HG03378 (cell line): Measurements from ENCODE around the gene HDLBP.
"Not testable (repeated sequence)": the region's sequence is repeated elsewhere in the genome, so short reads cannot be mapped to it uniquely, and the experiment has no call there.

Source experiments
- ATAC-seq: cut with Tn5 transposase; IDR thresholded peaks from one replicate; pipeline ENCODE4 v1.9.1; 2021; ENCODE audit warnings: mild to moderate bottlenecking, moderate library complexity; ENCODE audit not compliant: unreplicated experiment

Gene HDLBP

GRCh38 chr2:241330616-241330981 is 15.1 kb upstream of the HDLBP start:
- ATAC-seq, result no peak

GRCh38 chr2:241329669-241330615 is 14.5 kb upstream of the HDLBP start:
- ATAC-seq, result no peak

DNA sequence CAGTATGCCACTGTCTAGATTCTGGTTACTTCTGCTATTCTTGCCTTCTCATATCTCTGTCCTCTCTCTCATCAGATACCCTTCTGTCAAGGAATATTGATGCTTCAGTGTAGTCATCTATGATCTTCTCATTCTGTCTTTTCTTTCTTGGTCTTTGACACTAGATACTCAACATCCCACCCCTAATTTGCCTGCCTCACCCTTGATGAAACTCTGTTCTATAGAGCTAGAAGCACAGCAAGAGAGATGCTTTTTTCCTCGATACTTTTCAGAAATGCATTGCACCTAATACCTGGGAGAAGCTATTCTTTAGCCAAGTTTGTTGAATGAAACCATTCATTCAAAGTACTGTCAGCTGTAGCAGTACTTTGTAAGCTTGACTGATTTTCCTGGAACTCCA is 9.8 kb upstream of the HDLBP start:
- ATAC-seq, result no peak

GRCh38 chr2:241324775-241325174 is 9.3 kb upstream of the HDLBP start:
- ATAC-seq, result no peak

GRCh38 chr2:241323778-241324177 is 8.3 kb upstream of the HDLBP start:
- ATAC-seq, result no peak

DNA sequence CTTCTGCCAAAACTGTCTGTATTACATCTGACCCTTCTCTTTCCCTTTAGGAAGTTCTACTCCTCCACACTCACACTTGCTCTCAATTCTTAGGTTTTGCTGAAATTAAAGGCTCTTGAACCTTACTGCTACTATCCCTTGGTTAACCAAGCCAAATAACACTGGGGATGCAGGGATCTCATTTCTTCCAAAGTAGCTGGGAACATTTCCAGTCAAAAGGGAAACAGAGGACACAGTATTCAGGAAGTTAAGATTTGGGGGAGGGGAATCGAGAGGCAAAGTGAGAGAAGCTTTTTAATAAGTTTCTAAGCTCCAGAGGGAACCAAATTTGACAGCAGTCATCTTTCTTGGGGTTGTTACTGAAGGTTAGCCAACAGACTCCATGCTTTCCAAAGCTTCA is 6.4 kb upstream of the HDLBP start:
- no peak for ATAC-seq

DNA sequence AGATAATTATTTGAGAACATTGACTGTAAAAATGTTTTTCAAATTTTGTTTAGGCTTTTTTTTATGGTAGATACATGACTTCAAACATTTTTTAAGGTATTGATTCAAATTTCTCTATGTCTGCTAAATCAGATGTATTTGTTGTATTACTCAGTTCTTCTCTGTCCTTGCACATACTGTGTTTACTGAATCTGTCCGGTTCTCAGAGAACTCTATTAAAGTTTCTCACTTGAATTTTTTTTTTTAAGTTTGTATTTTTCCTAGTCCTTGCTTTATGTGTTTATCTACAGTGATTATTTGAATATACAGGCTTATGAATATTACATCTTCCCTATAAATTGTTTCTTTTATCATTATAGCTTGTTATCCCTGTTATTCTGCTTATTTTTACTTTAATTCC is 5.6 kb upstream of the HDLBP start:
- no peak for ATAC-seq

DNA sequence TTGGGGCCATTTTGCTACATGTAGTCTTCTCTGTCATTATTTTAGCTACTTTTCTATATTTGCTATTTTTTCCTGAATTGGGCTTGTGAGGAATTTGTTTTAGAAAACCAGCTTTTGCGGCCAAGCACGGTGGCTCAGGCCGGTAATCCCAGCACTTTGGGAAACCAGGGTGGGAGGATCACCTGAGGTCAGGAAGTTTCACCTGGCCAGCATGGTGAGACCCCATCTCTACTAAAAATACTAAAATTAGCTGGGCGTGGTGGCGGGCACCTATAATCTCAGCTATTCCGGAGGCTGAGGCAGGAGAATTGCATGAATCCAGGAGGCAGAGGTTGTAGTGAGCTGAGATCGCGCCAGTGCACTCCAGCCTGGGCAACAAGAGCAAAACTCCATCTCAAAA is 4.9 kb upstream of the HDLBP start:
- ATAC-seq, result no peak

DNA sequence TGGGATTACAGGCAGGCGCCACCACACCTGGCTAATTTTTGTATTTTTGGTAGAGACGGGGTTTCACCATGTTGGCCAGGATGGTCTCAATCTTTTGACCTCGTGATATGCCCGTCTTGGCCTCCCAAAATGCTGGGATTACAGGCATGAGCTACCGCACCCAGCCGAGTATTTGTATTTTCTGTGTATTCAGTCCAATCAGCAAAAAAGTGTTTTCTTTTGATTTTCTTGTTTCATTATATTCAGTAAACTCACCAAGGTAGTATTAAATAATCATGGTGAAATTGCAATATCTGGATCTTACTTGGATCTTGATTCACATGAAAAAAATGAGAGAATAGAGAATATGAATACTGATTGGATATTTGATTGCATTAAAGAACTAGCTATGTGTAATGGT is 3.4 kb upstream of the HDLBP start:
- not testable (repeated sequence) for ATAC-seq

- no peak for ATAC-seq
Observed at GRCh38 chr2:241317391-241317790, 1.9 kb upstream of the HDLBP start.

- ATAC-seq, result no peak
Observed at GRCh38 chr2:241316825-241317224, 1.4 kb upstream of the HDLBP start.

- ATAC-seq, result peak; percentile 19
Observed at GRCh38 chr2:241315879-241316631, 583 bp upstream of the HDLBP start, which contains the start of gene SEPTIN2. Gene SEPTIN2, plus strand, starts transcription at chr2:241315925. Its CDS starts 8,308 bp downstream, at chr2:241324233.

GRCh38 chr2:241314226-241315092 is 1.0 kb downstream of the HDLBP start:
- ATAC-seq, result peak; percentile 23

DNA sequence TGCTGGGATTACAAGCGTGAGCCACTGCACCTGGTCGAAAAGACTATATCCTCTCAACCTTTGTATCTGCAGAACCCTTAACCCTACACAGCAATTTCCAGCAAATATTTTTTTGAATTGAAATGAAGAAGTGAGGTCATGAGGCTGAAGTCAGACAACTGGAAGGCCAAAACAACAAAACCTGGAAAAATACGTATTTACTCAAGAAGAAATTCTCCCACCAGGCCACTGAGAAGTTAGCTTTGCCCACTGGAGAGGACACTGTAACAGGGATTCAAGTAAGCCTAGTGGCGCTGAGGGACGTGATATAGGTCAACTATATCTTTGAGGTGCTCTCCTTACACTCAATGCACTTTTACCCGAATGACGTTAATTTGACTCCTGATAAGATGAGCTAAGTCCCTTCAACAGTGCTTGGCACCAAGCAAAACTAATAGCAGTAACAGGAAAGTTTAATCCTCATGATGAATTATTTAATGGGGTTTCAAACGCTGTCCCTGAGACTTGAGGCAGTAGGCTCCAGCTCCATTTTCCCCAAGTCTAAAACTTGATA is 1.9 kb downstream of the HDLBP start:
- no peak for ATAC-seq

DNA sequence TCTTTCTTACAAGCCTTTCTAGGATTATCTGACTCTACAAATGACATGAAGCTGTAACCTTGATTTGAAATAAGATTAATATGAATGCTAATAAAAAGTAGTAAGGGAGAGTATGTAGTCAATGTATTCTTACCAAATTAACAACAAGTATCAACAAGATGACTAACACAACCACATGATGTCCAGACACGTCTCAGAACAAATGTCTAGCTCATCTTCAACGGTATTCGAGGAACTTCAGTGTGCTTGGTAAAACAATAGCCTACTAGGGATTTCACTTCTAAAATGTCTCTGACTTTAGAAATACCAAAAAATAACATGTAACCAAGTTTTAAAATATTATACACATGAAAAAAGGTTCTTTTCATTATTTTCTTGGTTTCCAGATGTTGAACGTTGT is 3.4 kb downstream of the HDLBP start:
- no peak for ATAC-seq

GRCh38 chr2:241310917-241311566 is 4.4 kb downstream of the HDLBP start:
- no peak for ATAC-seq

GRCh38 chr2:241309684-241310117 is 5.8 kb downstream of the HDLBP start:
- ATAC-seq, result peak; percentile 32

DNA sequence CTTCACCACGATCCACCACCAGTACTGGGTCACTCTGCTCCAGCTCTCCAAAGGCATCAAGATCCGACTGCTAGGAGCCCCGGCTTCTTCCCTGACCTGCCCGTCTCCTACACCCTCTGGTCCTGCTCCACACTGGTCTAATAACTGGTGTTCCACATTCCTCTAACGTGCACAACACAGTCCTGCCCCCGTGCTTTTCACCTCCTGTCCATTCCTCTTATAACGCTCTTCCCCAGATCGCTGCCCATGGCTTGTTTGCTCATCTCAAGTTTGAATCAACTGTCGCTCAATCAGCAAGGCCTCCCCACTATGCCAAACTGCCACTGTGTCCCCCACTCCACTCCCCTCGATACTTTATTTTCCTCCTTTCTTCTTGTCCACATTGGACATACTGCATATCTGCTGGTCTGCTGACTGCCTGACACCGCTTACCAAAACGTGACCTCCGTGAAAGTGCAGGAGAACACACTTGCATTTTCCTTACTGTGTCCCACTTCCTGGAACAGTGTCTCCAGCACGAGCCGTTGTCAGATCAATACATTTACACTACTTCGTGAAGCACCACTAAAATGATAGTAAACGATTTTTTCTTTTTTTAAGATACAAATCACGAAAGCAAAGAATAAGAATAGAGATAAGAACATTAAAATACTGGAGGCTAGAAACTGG is 6.5 kb downstream of the HDLBP start:
- ATAC-seq, result no peak

- no peak for ATAC-seq
Observed at GRCh38 chr2:241308267-241308666, 7.2 kb downstream of the HDLBP start.

DNA sequence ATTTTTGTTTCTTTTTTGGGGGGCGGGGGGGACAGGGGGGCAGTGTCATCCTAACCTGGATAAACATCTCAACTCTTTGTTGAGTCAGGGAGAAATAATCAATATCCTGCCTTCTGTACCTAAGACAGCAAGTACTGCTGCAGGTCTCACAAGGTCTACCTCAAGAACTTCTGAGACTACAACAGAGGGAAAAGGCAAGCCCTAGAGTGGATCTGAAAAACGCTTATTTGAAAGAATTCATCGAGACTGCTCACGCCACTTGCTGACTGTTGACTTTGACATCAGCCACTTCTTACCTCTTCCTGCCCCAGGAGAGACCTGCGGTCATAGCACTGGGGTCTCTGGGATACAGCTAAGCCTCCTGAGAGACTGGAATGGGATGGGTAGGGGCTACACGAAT is 8.4 kb downstream of the HDLBP start:
- ATAC-seq, result no peak
